H1 (cell line): ENCODE data around the gene IL17D. TPM values are rescaled to one million over a fixed set of nuclear protein-coding genes. Genes with fewer than 3 reads are reported as not detected.

Experiments used
- CTCF ChIA-PET: fragments of 300-600 bp; sonication (Branson Sonifier 250); formaldehyde crosslinking; loops from one replicate; lab custom pipeline; 2021; ENCODE audit not compliant: partially characterized antibody; lab: Charles Lee
- POLR2A ChIA-PET: fragments of 300-600 bp; sonication (Branson Sonifier 250); formaldehyde crosslinking; loops from one replicate; lab custom pipeline; 2021; ENCODE audit warnings: inconsistent platforms; ENCODE audit not compliant: partially characterized antibody; lab: Charles Lee
- DNase-seq, 2 experiments: peaks; one replicate each; pipeline versions ENCODE4 v3.0.0 to v3.0.0-alpha.2; 2010 to 2022; ENCODE audit warnings: low spot score in 2 of 2, low read depth in 1 of 2, mixed read lengths in 1 of 2
- FAIRE-seq: peaks from 2 replicates; lab custom pipeline; 2011; peaks lifted over from hg19 to GRCh38; lab: Jason Lieb, UNC
- H2AFZ ChIP-seq: 2 replicates; pipeline ENCODE4 v1.8.1; 2012; ENCODE audit warnings: low read length, inconsistent platforms
- H2AK5ac ChIP-seq: 2 replicates; pipeline ENCODE4 v1.6.1; 2013; ENCODE audit warnings: low read depth, low read length
- H2BK120ac ChIP-seq: replicated peaks from 2 replicates; pipeline ENCODE3; 2013; ENCODE audit warnings: low read depth, low read length, inconsistent platforms
- H2BK12ac ChIP-seq: 2 replicates; pipeline ENCODE4 v1.6.1; 2013; ENCODE audit warnings: low read depth, low read length
- H2BK15ac ChIP-seq: 2 replicates; pipeline ENCODE4 v1.6.1; 2013; ENCODE audit warnings: low read length
- H2BK20ac ChIP-seq: 2 replicates; pipeline ENCODE4 v1.6.1; 2013; ENCODE audit warnings: low read length
- H2BK5ac ChIP-seq: 2 replicates; pipeline ENCODE4 v1.6.1; 2013; ENCODE audit warnings: low read depth, low read length
- H3K14ac ChIP-seq: 2 replicates; pipeline ENCODE4 v1.6.1; 2013; ENCODE audit warnings: inconsistent platforms; ENCODE audit not compliant: insufficient read length
- H3K18ac ChIP-seq: 2 replicates; pipeline ENCODE4 v1.6.1; 2013; ENCODE audit warnings: low read length; ENCODE audit errors: extremely low read depth
- H3K23ac ChIP-seq: 2 replicates; pipeline ENCODE4 v1.6.1; 2013; ENCODE audit warnings: inconsistent platforms; ENCODE audit not compliant: insufficient read length
- H3K23me2 ChIP-seq: 2 replicates; pipeline ENCODE4 v1.6.1; 2013; ENCODE audit warnings: low read depth, low read length
- H3K27ac ChIP-seq: 2 replicates; pipeline ENCODE4 v1.6.1; 2011; ENCODE audit warnings: low read depth, low read length, inconsistent platforms
- H3K27me3 ChIP-seq, 4 experiments: replicated peaks in 1 of 4; 1 replicate in 1 of 4; 2 replicates in 3 of 4; pipeline versions ENCODE4 v1.6.1 to v1.8.1; 2011 to 2013; ENCODE audit warnings: low read length in 3 of 4, mild to moderate bottlenecking in 3 of 4, inconsistent platforms in 2 of 4, mixed read lengths in 2 of 4, moderate library complexity in 1 of 4; ENCODE audit not compliant: control insufficient read depth in 3 of 4, insufficient read depth in 3 of 4; ENCODE audit errors: extremely low read depth in 1 of 4
- H3K36me3 ChIP-seq, 4 experiments: 2 replicates each; pipeline versions ENCODE4 v1.6.1 to v1.8.1; 2011 to 2013; ENCODE audit warnings: mild to moderate bottlenecking in 4 of 4, low read length in 3 of 4, moderate library complexity in 2 of 4, control low read depth in 1 of 4, inconsistent platforms in 1 of 4; ENCODE audit not compliant: insufficient read depth in 4 of 4, control insufficient read depth in 2 of 4
- H3K4ac ChIP-seq: replicated peaks from 2 replicates; pipeline ENCODE3; 2013; ENCODE audit warnings: low read length, low read depth, mixed read lengths, inconsistent platforms; ENCODE audit not compliant: insufficient read length
- H3K4me1 ChIP-seq, 4 experiments: replicated peaks in 1 of 4; 1 replicate in 1 of 4; 2 replicates in 3 of 4; pipeline versions ENCODE4 v1.6.1 to v1.8.1; 2011 to 2013; ENCODE audit warnings: low read length in 3 of 4, inconsistent platforms in 2 of 4, mixed read lengths in 1 of 4; ENCODE audit not compliant: insufficient read depth in 4 of 4, control insufficient read depth in 3 of 4
- H3K4me2 ChIP-seq, 2 experiments: 2 replicates each; pipeline versions ENCODE4 v1.6.1 to v1.8.1; 2011 to 2013; ENCODE audit warnings: low read depth in 2 of 2, low read length in 2 of 2, control low read depth in 1 of 2, inconsistent platforms in 1 of 2, mild to moderate bottlenecking in 1 of 2; ENCODE audit not compliant: insufficient read depth in 1 of 2
- H3K4me3 ChIP-seq, 4 experiments: fragments of 200-600, 300-600 bp in 1 of 4; sonication (generic), shearing (Covaris generic), sonication (Bioruptor Twin) in 1 of 4; 2 replicates each; pipeline versions ENCODE4 v1.5.1 to v1.8.1; 2011 to 2016; ENCODE audit warnings: low read length in 4 of 4, low read depth in 3 of 4, control low read depth in 2 of 4, inconsistent platforms in 2 of 4, mild to moderate bottlenecking in 2 of 4, mixed read lengths in 1 of 4, moderate library complexity in 1 of 4; ENCODE audit not compliant: insufficient read depth in 2 of 4; ENCODE audit errors: extremely low read depth in 1 of 4
- H3K56ac ChIP-seq: replicated peaks from 2 replicates; pipeline ENCODE3; 2013; ENCODE audit warnings: low read depth, mild to moderate bottlenecking, mixed read lengths, low read length, inconsistent platforms; ENCODE audit not compliant: insufficient read length
- H3K79me1 ChIP-seq: 2 replicates; pipeline ENCODE4 v1.6.1; 2013; ENCODE audit warnings: low read depth, low read length, control low read depth
- H3K79me2 ChIP-seq, 2 experiments: 2 replicates each; pipeline versions ENCODE4 v1.6.1 to v1.8.1; 2012 to 2013; ENCODE audit warnings: low read length in 2 of 2, mild to moderate bottlenecking in 2 of 2, inconsistent platforms in 1 of 2; ENCODE audit not compliant: insufficient read depth in 2 of 2, control insufficient read depth in 1 of 2
- H3K9ac ChIP-seq, 4 experiments: replicated peaks in 1 of 4; 1 replicate in 1 of 4; 2 replicates in 3 of 4; pipeline versions ENCODE4 v1.6.1 to v1.8.1; 2011 to 2013; ENCODE audit warnings: low read depth in 3 of 4, low read length in 3 of 4, control low read depth in 2 of 4, mild to moderate bottlenecking in 2 of 4, moderate library complexity in 2 of 4, inconsistent platforms in 1 of 4; ENCODE audit errors: extremely low read depth in 1 of 4
- H3K9me3 ChIP-seq, 2 experiments: 2 replicates each; pipeline versions ENCODE4 v1.6.1 to v1.8.1; 2012 to 2013; ENCODE audit warnings: mild to moderate bottlenecking in 2 of 2, moderate library complexity in 2 of 2, control low read depth in 1 of 2, inconsistent platforms in 1 of 2, low read depth in 1 of 2, low read length in 1 of 2, mixed read lengths in 1 of 2; ENCODE audit not compliant: insufficient read depth in 2 of 2
- H4K20me1 ChIP-seq, 2 experiments: replicated peaks in 1 of 2; 2 replicates each; pipeline versions ENCODE3 to v1.8.1; 2011 to 2013; ENCODE audit warnings: inconsistent platforms in 2 of 2, low read length in 2 of 2, mild to moderate bottlenecking in 1 of 2; ENCODE audit not compliant: insufficient read depth in 2 of 2, control insufficient read depth in 1 of 2
- H4K5ac ChIP-seq: 2 replicates; pipeline ENCODE4 v1.6.1; 2013; ENCODE audit warnings: low read length, low read depth, mixed read lengths, inconsistent platforms; ENCODE audit not compliant: insufficient read length
- H4K8ac ChIP-seq: 2 replicates; pipeline ENCODE4 v1.8.0; 2013; ENCODE audit warnings: mild to moderate bottlenecking, moderate library complexity, low read length, inconsistent platforms; ENCODE audit not compliant: insufficient read depth; ENCODE audit errors: extremely low read depth
- H4K91ac ChIP-seq: replicated peaks from 2 replicates; pipeline ENCODE3; 2013; ENCODE audit warnings: low read length, mixed read lengths, inconsistent platforms; ENCODE audit not compliant: insufficient read length
- ATF2 ChIP-seq: IDR thresholded peaks from 2 replicates; pipeline ENCODE4 v1.6.1; 2012; ENCODE audit warnings: low read length, inconsistent platforms
- BRCA1 ChIP-seq: IDR thresholded peaks from 2 replicates; pipeline ENCODE4 v1.6.1; 2012; ENCODE audit warnings: low read depth, low read length, improper control_type of control experiment
- CBX5 ChIP-seq: fragments of 300-800, 300-1000 bp; sonication (generic); IDR thresholded peaks from 2 replicates; pipeline ENCODE4 v1.7.1; 2016; ENCODE audit warnings: antibody characterized with exemption, low read length, low read depth
- EP300 ChIP-seq, 2 experiments: IDR thresholded peaks; 1 replicate in 1 of 2; 2 replicates in 1 of 2; pipeline ENCODE4 v1.6.1; 2011 to 2012; ENCODE audit warnings: low read depth in 2 of 2, low read length in 2 of 2, mild to moderate bottlenecking in 2 of 2, borderline replicate concordance in 1 of 2, inconsistent platforms in 1 of 2, moderate library complexity in 1 of 2
- EZH2 ChIP-seq: fragments of 200-600 bp; sonication (generic); IDR thresholded peaks from 2 replicates; pipeline ENCODE4 v1.7.1; 2012; ENCODE audit warnings: low read depth, mild to moderate bottlenecking, moderate library complexity, low read length, inconsistent platforms; ENCODE audit not compliant: severe bottlenecking
- HDAC2 ChIP-seq, 2 experiments: fragments of 300-600 bp in 1 of 2; sonication (generic) in 1 of 2; IDR thresholded peaks; 2 replicates each; pipeline ENCODE4 v1.6.1; 2011 to 2012; ENCODE audit warnings: low read depth in 2 of 2, low read length in 2 of 2, mild to moderate bottlenecking in 2 of 2, moderate library complexity in 2 of 2, borderline replicate concordance in 1 of 2, inconsistent platforms in 1 of 2
- SIN3A ChIP-seq, 2 experiments: IDR thresholded peaks in 1 of 2; conservative IDR thresholded peaks in 1 of 2; 2 replicates each; pipeline ENCODE4 v1.6.1; 2011 to 2012; ENCODE audit warnings: low read length in 2 of 2, improper control_type of control experiment in 1 of 2, low read depth in 1 of 2, mild to moderate bottlenecking in 1 of 2
- SIX5 ChIP-seq: IDR thresholded peaks from 2 replicates; pipeline ENCODE4 v1.6.1; 2011; ENCODE audit warnings: mild to moderate bottlenecking, low read depth, low read length
- TAF7 ChIP-seq: optimal IDR thresholded peaks from 2 replicates; pipeline ENCODE3; 2011; ENCODE audit warnings: low read depth, mild to moderate bottlenecking, inconsistent platforms, low read length, moderate library complexity, borderline replicate concordance
- TBP ChIP-seq: IDR thresholded peaks from 2 replicates; pipeline ENCODE4 v1.6.1; 2011; ENCODE audit warnings: low read depth, low read length, improper control_type of control experiment
- WGBS, 2 experiments: shearing (Covaris generic) in 1 of 2; methylation state at CpG; one replicate each; pipeline versions ENCODE4 v1.1.6 to v1.1.7; 2013 to 2015; ENCODE audit warnings: low lambda C conversion rate in 2 of 2, mixed read lengths in 2 of 2, inconsistent platforms in 1 of 2, low coverage in 1 of 2, missing lambda C conversion rate in 1 of 2; ENCODE audit not compliant: insufficient replicate concordance in 2 of 2, insufficient coverage in 1 of 2, insufficient read length in 1 of 2; ENCODE audit errors: extremely low coverage in 1 of 2, missing lambda C conversion rate in 1 of 2; 5-methylcytosine and 5-hydroxymethylcytosine counted together
- polyA plus RNA-seq, 7 experiments: library from polyadenylated mRNA; depleted of rRNA in 3 of 7; stranded (reverse) in 5 of 7; unstranded in 2 of 7; fragments of >200 nt in 5 of 7; fragments of 200-250 nt in 2 of 7; gene quantifications; 1 replicate in 5 of 7; 2 replicates in 1 of 7; 4 replicates in 1 of 7; pipeline versions ENCODE4 v1.2.1 to v1.2.3, GENCODE V29; 2011 to 2013; ENCODE audit warnings: missing spikeins in 2 of 7, mixed read lengths in 2 of 7
- total RNA-seq: library from RNA; stranded (reverse); fragmentation: NEBNext Ultra II Directional; extraction: Animal tissue kit (Norgen Biotek cat#: 25700); gene quantifications from 2 replicates; pipeline ENCODE4 v1.2.1, GENCODE V29; 2021

Gene IL17D
- total and polyA plus RNA-seq, 2 of the 8 experiments (the other 6 are each of a cell fraction or from before 2014, with no cell fraction given), result 0.56 to 0.59 TPM

- WGBS, 2 experiments, result 78% methylated on average over 4 of the region's 4 CpGs; no CpG with 5 or more reads in 1 of the 2 experiments
- no peak overlapping the region for H3K23ac ChIP-seq
- H3K4me1 ChIP-seq, result peaks cover 0 to 9% (median 5%) of the 10 kb centered on the region in 4 experiments; a peak in 5 of 7 replicates
- no peak overlapping the region for H3K27ac ChIP-seq
- no peak overlapping the region for H2BK20ac ChIP-seq
- no peak overlapping the region for H2AFZ ChIP-seq
- H3K4me3 ChIP-seq, result no peak overlapping the region
- H3K27me3 ChIP-seq, result no peaks in the 10 kb centered on the region
- H3K9ac ChIP-seq, result no peak overlapping the region
- no peak overlapping the region for H3K18ac ChIP-seq
- no peak overlapping the region for H2AK5ac ChIP-seq
- no peaks in the 10 kb centered on the region for H3K79me1 ChIP-seq
- no peak overlapping the region for H3K4ac ChIP-seq
- no peak overlapping the region for H2BK120ac ChIP-seq
- H4K8ac ChIP-seq, result no peak overlapping the region
- no peak overlapping the region for H3K56ac ChIP-seq
- no peak overlapping the region for H3K14ac ChIP-seq
- FAIRE-seq, result no peak
- no peak overlapping the region for H4K91ac ChIP-seq
- ChIA-PET POLR2A (no interaction called here), CTCF (interaction anchor here (1.9 kb wide), 1 partner anchor 18 kb away, joined by 5 read pairs; no protein-coding TSS in a partner anchor)
- no peak overlapping the region for H2BK15ac ChIP-seq
- no peak overlapping the region for H2BK5ac ChIP-seq
- H3K9me3 ChIP-seq, result no peaks in the 10 kb centered on the region
- H2BK12ac ChIP-seq, result no peak overlapping the region
- H3K79me2 ChIP-seq, result no peaks in the 10 kb centered on the region
- H4K5ac ChIP-seq, result no peak overlapping the region
- no peaks in the 10 kb centered on the region for H3K23me2 ChIP-seq
- no peaks in the 10 kb centered on the region for H3K36me3 ChIP-seq
- H3K4me2 ChIP-seq, result peak overlapping the region; percentile 6 to 31; a peak in 1 of 4 replicates
- no peak for DNase-seq
- no peaks in the 10 kb centered on the region for H4K20me1 ChIP-seq
- TF ChIP-seq EP300 (IDR thresholded peaks at IDR 0.05; ENCODE audit: borderline replicate concordance in 1 of 2, low read depth in 2 of 2, low read length in 2 of 2) (no peak), EZH2 (no peak), HDAC2 (IDR thresholded peaks at IDR 0.05; ENCODE audit: borderline replicate concordance in 1 of 2, low read depth in 2 of 2, low read length in 2 of 2) (no peak), SIX5 (no peak), BRCA1 (no peak), CBX5 (no peak), TBP (no peak), TAF7 (no peak), ATF2 (no peak), SIN3A (conservative IDR thresholded peaks at IDR 0.05 in 1 of 2, IDR thresholded peaks at IDR 0.05 in 1 of 2; ENCODE audit: low read depth in 1 of 2, low read length in 2 of 2) (no peak)
These were observed 16.5 kb upstream of the IL17D start for GRCh38 chr13:20686863-20687579.
